ENCODE measurements around the gene SPPL3.

The SPPL3 gene

GRCh38 chr12:120853188-120853587 lies 51.0 kb downstream of the SPPL3 start:
- no peak for ATAC-seq
- TF ChIP-seq ISL1 (CRISPR knock-in tag; IDR thresholded peaks at IDR 0.05) (no peak), BACH2 (CRISPR knock-in tag; IDR thresholded peaks at IDR 0.05; ENCODE audit: borderline replicate concordance) (no peak), CSDC2 (CRISPR knock-in tag; IDR thresholded peaks at IDR 0.05) (no peak), ZC3H10 (CRISPR knock-in tag; IDR thresholded peaks at IDR 0.05) (no peak), ZNF8 (CRISPR knock-in tag; IDR thresholded peaks at IDR 0.05) (no peak), TSHZ2 (CRISPR knock-in tag; IDR thresholded peaks at IDR 0.05) (no peak), PATZ1 (CRISPR knock-in tag; IDR thresholded peaks at IDR 0.05; ENCODE audit: borderline replicate concordance) (no peak), ZFP3 (CRISPR knock-in tag; IDR thresholded peaks at IDR 0.05) (no peak), ARNTL (CRISPR knock-in tag; IDR thresholded peaks at IDR 0.05; ENCODE audit: borderline replicate concordance, low read depth) (no peak), OSR1 (CRISPR knock-in tag; IDR thresholded peaks at IDR 0.05) (no peak), GLIS3 (CRISPR knock-in tag; IDR thresholded peaks at IDR 0.05) (no peak), PPARA (CRISPR knock-in tag; IDR thresholded peaks at IDR 0.05; ENCODE audit: borderline replicate concordance) (no peak)

DNA sequence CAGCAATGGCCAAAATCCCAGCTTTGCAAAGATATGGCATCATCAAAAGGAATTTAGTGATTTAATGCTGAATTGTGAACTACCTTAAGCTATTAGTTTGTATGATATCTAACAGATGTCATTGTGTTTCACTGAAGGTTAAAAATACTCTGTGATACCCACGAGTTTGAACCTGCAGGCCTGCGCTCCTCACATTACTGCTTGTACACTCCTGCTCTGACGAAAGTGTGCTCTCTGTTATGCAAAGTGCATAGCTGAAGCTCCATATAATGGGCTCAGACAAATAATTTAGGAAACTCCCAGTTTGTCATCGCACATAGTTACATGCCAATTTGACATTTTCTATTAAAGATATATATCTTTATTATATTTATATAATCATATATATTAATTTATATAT lies 52.2 kb downstream of the SPPL3 start:
- no peak for ATAC-seq

More for the DNA sequence above, 52.2 kb downstream of the SPPL3 start:
- no peak for TF ChIP-seq TCF4 (CRISPR knock-in tag; IDR thresholded peaks at IDR 0.05; ENCODE audit: borderline replicate concordance)
- TF ChIP-seq ZFP3 (CRISPR knock-in tag; IDR thresholded peaks at IDR 0.05), result no peak
- TF ChIP-seq ZNF565 (CRISPR knock-in tag; conservative IDR thresholded peaks at IDR 0.05; ENCODE audit: low read depth), result no peak
- TF ChIP-seq, protein P1, sequence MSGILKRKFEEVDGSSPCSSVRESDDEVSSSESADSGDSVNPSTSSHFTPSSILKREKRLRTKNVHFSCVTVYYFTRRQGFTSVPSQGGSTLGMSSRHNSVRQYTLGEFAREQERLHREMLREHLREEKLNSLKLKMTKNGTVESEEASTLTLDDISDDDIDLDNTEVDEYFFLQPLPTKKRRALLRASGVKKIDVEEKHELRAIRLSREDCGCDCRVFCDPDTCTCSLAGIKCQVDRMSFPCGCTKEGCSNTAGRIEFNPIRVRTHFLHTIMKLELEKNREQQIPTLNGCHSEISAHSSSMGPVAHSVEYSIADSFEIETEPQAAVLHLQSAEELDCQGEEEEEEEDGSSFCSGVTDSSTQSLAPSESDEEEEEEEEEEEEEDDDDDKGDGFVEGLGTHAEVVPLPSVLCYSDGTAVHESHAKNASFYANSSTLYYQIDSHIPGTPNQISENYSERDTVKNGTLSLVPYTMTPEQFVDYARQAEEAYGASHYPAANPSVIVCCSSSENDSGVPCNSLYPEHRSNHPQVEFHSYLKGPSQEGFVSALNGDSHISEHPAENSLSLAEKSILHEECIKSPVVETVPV (CRISPR knock-in tag; IDR thresholded peaks at IDR 0.05), result no peak
- TF ChIP-seq GLIS3 (CRISPR knock-in tag; IDR thresholded peaks at IDR 0.05), result no peak
- TF ChIP-seq TSHZ2 (CRISPR knock-in tag; IDR thresholded peaks at IDR 0.05), result no peak
- no peak for TF ChIP-seq PATZ1 (CRISPR knock-in tag; IDR thresholded peaks at IDR 0.05; ENCODE audit: borderline replicate concordance)
- no peak for TF ChIP-seq ZNF70 (CRISPR knock-in tag; IDR thresholded peaks at IDR 0.05)
- TF ChIP-seq ESRRG (CRISPR knock-in tag; IDR thresholded peaks at IDR 0.05), result no peak
- TF ChIP-seq CSDC2 (CRISPR knock-in tag; IDR thresholded peaks at IDR 0.05), result no peak
- TF ChIP-seq PPARA (CRISPR knock-in tag; IDR thresholded peaks at IDR 0.05; ENCODE audit: borderline replicate concordance), result no peak
- TF ChIP-seq RARB (CRISPR knock-in tag; IDR thresholded peaks at IDR 0.05), result no peak
- no peak for TF ChIP-seq ISL1 (CRISPR knock-in tag; IDR thresholded peaks at IDR 0.05)
- TF ChIP-seq BACH2 (CRISPR knock-in tag; IDR thresholded peaks at IDR 0.05; ENCODE audit: borderline replicate concordance), result no peak
- no peak for TF ChIP-seq ZC3H10 (CRISPR knock-in tag; IDR thresholded peaks at IDR 0.05)
- TF ChIP-seq ARNTL (CRISPR knock-in tag; IDR thresholded peaks at IDR 0.05; ENCODE audit: borderline replicate concordance, low read depth), result no peak
- TF ChIP-seq TOX (CRISPR knock-in tag; IDR thresholded peaks at IDR 0.05; ENCODE audit: borderline replicate concordance), result no peak
- no peak for TF ChIP-seq ZFP30 (CRISPR knock-in tag; IDR thresholded peaks at IDR 0.05)

Measured in SK-N-SH treated with all-trans-retinoic acid at 6 μM for 48 hours (cell line).